AG09309 (cell line): ENCODE results near the gene KLHL35.

ENCODE experiments used
- DNase-seq: peaks from one replicate; pipeline ENCODE4 v3.0.0-alpha.2; 2010; ENCODE audit warnings: low read depth
- H3K4me3 ChIP-seq: 2 replicates; pipeline ENCODE4 v1.5.1; 2011; ENCODE audit warnings: mild to moderate bottlenecking, low read depth, low read length, moderate library complexity; ENCODE audit not compliant: control insufficient read depth
- CTCF ChIP-seq: IDR thresholded peaks from 2 replicates; pipeline ENCODE4 v1.5.1; 2011; ENCODE audit warnings: mild to moderate bottlenecking, low read depth, low read length, inconsistent platforms; ENCODE audit not compliant: insufficient read depth, control insufficient read depth; ENCODE audit errors: missing control alignments

Gene KLHL35

GRCh38 chr11:75440960-75441803, 8.2 kb upstream of the KLHL35 start:
- TF ChIP-seq CTCF = no peak
- no peak overlapping the region for H3K4me3 ChIP-seq
- no peak for DNase-seq

DNA sequence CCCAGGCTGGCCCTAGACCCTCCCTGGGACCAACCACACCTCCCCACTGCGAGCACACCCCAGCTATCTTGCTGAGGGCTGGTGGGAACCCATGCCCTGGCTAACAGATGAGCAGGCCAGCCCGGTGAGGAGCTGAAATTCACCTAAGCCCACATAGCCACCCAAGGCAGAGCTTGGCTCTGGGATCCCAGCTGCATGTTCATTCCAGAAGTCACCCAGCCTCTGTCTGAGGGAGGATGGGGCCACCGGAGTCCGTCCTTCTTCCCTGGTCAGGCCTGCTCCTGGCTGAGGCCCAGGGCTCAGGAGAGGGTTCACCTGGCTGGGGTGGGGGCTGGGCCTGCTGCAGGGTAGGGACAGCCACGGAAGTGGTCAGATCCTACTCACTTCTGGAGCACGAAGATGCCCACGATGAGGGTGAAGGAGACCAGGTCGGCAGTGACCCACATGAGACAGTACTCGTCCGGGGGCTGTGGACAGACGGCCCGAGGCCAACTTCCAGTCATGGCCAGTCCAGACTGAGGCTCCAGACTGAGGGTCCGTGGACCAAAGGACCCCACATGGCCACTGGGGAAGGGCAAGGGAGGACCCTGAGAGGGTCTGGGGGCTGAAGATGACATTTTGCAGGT, 6.6 kb upstream of the KLHL35 start:
- no peak overlapping the region for H3K4me3 ChIP-seq
- no peak for TF ChIP-seq CTCF
- no peak for DNase-seq

- no peak for DNase-seq
- no peak overlapping the region for H3K4me3 ChIP-seq
- TF ChIP-seq CTCF = no peak
Measured at GRCh38 chr11:75439026-75439425, 6.0 kb upstream of the KLHL35 start.

- TF ChIP-seq CTCF = no peak
- H3K4me3 ChIP-seq = no peak overlapping the region
- DNase-seq = no peak
Measured at GRCh38 chr11:75437966-75438659, 5.1 kb upstream of the KLHL35 start.

GRCh38 chr11:75436806-75437205, 3.8 kb upstream of the KLHL35 start:
- TF ChIP-seq CTCF = no peak

GRCh38 chr11:75435571-75435925, 2.5 kb upstream of the KLHL35 start:
- DNase-seq = no peak
- H3K4me3 ChIP-seq = no peak overlapping the region
- no peak for TF ChIP-seq CTCF

More at GRCh38 chr11:75436806-75437205, 3.8 kb upstream of the KLHL35 start:
- no peak overlapping the region for H3K4me3 ChIP-seq
- no peak for DNase-seq
